Loucy (cell line): ENCODE results near the gene SMIM8.

Experiments used
- CTCF ChIP-seq: fragments of 200-600 bp; sonication (generic); conservative IDR thresholded peaks from 2 replicates; pipeline ENCODE4 v1.5.1; 2014; ENCODE audit warnings: mild to moderate bottlenecking, antibody characterized with exemption, low read length
- EZH2phosphoT487 ChIP-seq: fragments of 200-600 bp; IDR thresholded peaks from 2 replicates; pipeline ENCODE4 v1.6.1; 2018; ENCODE audit warnings: antibody characterized with exemption, mild to moderate bottlenecking, moderate library complexity, borderline replicate concordance

- TF ChIP-seq EZH2phosphoT487 (no peak), CTCF (no peak)
These were observed 43.9 kb downstream of the SMIM8 start for GRCh38 chr6:87366072-87366827.
